Heart left ventricle (tissue), 13 donors: ENCODE measurements around the gene MYO5B.

Experiments
- CTCF ChIP-seq, 12 donors: fragments of 200-600 bp; sonication (generic) in 4 of 12; IDR thresholded peaks; one replicate each; pipeline versions ENCODE4 v1.5.0 to v1.8.0; 2018 to 2022; ENCODE audit warnings: antibody characterized with exemption in 12 of 12, mild to moderate bottlenecking in 5 of 12
- POLR2A ChIP-seq, 2 donors: fragments of 450-650 bp; IDR thresholded peaks; one replicate each; pipeline ENCODE4 v1.6.1; 2017; ENCODE audit warnings: antibody characterized with exemption in 2 of 2, mild to moderate bottlenecking in 2 of 2, moderate library complexity in 2 of 2
- donor health status: ischemic (EF 13 %, LVEDD 7.1; RV severe dilation, severe dysfunction).
- donor health status: DM: no; HTN: yes; CAD: no.
- donor health status: DM: no; HTN: no; CAD: no.
- donor health status: ischemic (EF 25% LVEDD 6.9; RV normal size, moderate dysfunction).
- donor health status: ischemic (EF 25% LVEDD 5.7; RV mildly dilated, moderate dysfunction).
- donor health status: ischemic (EF 35%, LVEDD 5.7; RV mildly dilated, moderate dysfunction).
- donor health status: nonischemic (EF 11% LVEDD 7.7; RV severe dilation, severe dysfunction).
- donor health status: DM: yes; HTN: yes; CAD: no.
- donor health status: PGD.
- donor health status: ischemic (EF 29% LVEDD 5.4; RV normal size, mild dysfunction).
- donor health status: nonischemic (EF 23%, LVEDD 6.1; RV moderate dilation, normal function).

- TF ChIP-seq CTCF (IDR thresholded peaks at IDR 0.05) (no peak), POLR2A (IDR thresholded peaks at IDR 0.05) (no peak)
Observed at GRCh38 chr18:49934457-49934856, 260.5 kb downstream of the MYO5B start.
